Adipose tissue (tissue), 3 donors: Measurements from ENCODE around the gene AKAIN1. TPM values are rescaled to one million over a fixed set of nuclear protein-coding genes. Genes with fewer than 3 reads are reported as not detected.

Experiments
- H3K27ac ChIP-seq: one replicate; pipeline ENCODE4 v1.5.1; 2013; ENCODE audit warnings: low read depth, low read length
- WGBS, 3 donors: extraction: QIAGEN DNeasy Blood & Tissue Kit; methylation state at CpG; one replicate each; pipeline ENCODE4 v1.1.7; 2013; 5-methylcytosine and 5-hydroxymethylcytosine counted together
- polyA plus RNA-seq, 3 donors: library from polyadenylated mRNA; stranded (reverse); fragments of 200-250 nt; gene quantifications; one replicate each; pipeline ENCODE4 v1.2.3, GENCODE V29; 2013
- donor health status: healthy with polysubstance abuse.
- donor health status: Bipolar disorder and iron deficiency.
- donor health status: healthy.

AKAIN1 gene
- polyA plus RNA-seq, 3 donors = 0.23 TPM; not detected in 2

DNA sequence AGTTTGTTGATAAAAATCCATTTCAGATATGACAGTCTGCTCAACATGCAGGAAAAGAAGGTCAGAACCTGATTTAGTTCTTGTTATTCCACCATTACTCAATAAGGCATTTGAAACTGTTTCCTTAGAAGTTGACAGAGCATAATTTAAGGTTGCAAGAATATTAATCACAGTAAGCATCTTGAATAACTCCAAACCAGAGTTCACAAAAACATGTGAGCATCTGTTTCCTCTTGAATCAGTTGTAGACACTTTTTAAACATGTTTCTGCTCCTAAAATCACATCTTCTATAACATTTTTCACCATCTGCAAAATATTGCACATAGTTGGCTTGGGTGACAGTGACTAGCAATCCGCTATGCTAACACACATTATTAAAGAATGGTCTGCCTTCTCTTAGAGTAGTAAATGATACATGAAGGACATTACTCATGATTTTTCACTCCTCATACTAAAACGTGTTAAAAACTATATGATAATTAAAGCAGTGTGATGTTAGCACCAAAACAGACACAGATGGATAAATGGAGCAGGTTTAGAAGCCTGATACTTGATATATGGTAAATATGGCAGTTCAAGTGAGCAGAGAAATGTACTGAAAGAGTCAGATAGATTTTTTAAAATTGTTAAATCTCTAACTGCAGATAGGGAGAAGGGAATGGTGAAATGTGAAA is 30.3 kb downstream of the AKAIN1 start:
- H3K27ac ChIP-seq = no peak overlapping the region
- WGBS, 3 donors = 25 to 50% (median 34%) methylated on average over 2 of the region's 2 CpGs

DNA sequence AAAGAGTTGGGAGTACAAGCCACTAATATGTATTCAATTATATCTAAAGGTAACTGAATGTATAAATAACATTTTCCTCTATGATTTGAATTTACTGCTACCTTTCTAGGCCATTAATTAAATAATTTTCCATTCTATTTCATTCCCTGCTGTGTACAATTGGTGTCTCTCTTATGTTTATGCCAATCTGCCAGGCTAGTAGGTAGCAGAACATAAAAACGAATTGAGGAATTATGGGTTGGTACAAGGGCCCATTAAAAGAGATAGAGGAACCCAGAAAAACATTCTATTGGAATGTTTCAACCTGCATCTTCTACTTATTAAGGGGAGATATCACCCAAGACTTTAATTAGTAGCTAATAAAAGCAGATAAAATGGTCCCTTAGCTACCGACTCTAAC is 32.2 kb downstream of the AKAIN1 start:
- H3K27ac ChIP-seq = no peak overlapping the region
- 56 to 73% (median 71%) methylated on average over 2 of the region's 2 CpGs for WGBS, 3 donors

DNA sequence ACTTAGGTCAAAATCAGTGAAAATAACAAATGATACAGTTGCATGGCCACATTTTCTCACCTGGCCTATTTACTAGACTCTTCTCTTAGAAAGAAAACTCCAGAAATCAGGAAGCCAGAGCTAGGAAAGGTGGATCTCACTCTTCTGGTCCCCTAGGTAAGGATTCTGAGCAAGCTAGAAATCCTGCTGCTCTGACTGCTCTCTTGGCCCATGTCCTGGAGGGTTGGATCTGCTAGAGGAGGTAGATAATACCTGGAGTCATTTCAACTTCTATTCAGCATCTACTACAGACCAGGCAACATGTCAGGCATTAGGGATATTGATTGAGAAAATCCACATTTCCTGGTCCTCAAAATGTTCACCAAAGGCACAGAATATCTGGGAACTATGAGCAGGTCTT is 34.9 kb downstream of the AKAIN1 start:
- no peak overlapping the region for H3K27ac ChIP-seq

DNA sequence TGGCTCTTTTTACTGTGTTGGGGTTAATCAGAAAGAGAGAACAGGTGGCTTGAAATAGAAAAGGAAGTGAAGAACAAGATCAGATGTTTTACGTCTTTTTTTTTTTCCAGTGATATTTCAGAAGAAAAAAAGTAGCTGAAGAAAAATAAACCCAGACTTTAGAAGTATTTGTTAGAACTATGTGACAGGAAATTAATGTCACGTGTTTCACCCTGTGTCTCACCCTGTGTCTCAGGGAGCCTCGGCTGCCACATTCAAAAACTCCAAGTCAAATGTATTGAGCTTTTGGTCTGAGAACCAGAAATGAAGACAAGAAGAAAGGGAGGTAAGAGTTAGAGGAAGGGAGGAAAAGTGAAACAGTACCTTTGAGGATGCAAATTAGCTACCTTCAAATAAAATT is 38.0 kb downstream of the AKAIN1 start:
- H3K27ac ChIP-seq = no peak overlapping the region
- 21 to 45% (median 22%) methylated on average over 3 of the region's 3 CpGs for WGBS, 3 donors

DNA sequence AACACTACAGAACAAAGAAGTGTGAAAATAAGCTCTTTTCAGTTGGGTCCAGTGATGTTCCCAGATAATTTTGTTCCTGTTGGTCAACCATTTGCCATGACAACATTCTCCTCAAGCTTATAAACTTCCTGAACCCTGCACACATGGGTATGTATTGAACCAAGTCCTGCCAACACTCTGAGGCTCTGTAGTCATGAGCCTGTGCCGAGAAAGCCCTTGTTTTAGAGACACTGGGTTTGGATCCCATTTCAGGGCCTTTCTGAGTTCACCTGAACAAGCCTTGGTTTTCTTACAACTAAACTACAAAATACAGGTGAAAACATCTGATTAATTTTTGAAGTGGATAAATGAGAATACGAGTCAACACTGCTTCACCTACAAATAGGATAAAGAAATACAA is 38.5 kb downstream of the AKAIN1 start:
- no peak overlapping the region for H3K27ac ChIP-seq
- 58 to 65% (median 62%) methylated on average over 2 of the region's 2 CpGs for WGBS, 3 donors

DNA sequence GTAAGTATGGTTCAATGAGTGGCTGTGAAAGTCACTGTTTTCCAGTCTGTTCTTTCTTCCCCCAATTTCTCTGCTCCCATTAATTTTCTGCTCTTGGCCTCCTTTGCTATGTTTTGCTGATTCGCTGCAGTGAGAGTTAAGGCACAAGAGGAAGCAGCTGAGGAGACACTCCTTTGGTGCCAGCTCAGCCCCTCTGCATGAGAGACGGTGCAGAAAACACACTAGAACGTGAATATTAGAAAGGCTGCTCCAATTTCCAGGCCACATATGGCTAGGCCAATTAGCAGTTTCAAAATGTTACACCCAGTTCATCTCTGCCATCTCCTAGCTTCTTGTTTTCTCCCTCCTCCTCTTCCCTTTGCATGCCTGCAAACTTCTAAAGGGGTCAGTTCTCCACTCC is 38.9 kb downstream of the AKAIN1 start:
- WGBS, 3 donors = 33 to 53% (median 38%) methylated on average over 3 of the region's 3 CpGs
- no peak overlapping the region for H3K27ac ChIP-seq

DNA sequence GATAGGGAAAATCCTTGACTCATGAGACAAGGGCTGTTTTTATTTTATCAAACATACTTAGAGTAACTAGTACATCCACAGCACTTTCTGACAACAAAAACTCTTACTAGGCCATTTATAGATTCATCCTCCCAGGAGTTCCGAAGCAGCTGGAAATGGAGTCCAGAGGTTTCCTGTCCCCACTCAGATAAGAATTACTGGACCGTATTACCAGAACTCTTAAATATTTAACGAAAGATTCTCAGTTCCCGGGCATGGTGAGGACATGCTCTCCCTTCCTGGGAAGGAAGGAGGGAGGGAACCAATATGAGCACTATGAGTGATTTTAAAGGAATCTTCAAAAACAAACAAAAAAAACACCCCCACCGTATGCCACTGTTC is 41.2 kb downstream of the AKAIN1 start:
- no peak overlapping the region for H3K27ac ChIP-seq
- 43 to 69% (median 65%) methylated on average over 5 of the region's 5 CpGs for WGBS, 3 donors

DNA sequence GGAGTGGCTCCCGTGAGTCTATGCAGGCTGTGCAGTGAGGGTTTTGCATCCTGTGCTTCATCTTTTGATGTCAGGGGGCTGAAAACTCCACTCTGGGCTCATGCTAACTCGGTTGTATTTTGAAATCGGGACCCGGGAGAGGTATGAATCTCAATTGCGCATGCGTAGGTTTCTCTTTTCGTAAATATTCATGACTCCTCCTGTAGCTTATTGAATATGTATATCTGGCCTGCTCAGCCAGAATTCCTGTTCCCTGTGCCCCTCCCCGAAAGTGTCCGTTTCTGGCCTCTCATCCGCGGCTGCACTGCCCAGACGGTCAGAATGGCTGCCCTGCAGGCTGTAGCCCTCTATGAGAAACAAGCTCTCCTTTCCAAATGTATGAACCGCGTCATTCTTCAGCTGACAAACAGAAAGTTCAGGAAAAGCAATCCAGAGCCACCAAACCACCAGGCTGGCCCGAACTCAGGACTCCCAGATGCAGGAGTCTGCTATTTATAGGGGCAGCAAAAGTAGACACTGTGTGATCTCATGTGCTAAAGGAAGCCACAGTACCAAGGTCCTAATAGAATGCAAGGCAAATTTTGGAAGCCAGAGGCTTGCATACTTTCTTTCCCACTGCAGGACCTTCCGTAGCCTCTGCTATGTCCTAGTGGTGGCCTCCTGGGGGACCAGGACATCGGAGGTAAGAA is 41.7 kb downstream of the AKAIN1 start:
- no peak overlapping the region for H3K27ac ChIP-seq
- 75 to 81% (median 78%) methylated on average over 17 of the region's 17 CpGs for WGBS, 3 donors

DNA sequence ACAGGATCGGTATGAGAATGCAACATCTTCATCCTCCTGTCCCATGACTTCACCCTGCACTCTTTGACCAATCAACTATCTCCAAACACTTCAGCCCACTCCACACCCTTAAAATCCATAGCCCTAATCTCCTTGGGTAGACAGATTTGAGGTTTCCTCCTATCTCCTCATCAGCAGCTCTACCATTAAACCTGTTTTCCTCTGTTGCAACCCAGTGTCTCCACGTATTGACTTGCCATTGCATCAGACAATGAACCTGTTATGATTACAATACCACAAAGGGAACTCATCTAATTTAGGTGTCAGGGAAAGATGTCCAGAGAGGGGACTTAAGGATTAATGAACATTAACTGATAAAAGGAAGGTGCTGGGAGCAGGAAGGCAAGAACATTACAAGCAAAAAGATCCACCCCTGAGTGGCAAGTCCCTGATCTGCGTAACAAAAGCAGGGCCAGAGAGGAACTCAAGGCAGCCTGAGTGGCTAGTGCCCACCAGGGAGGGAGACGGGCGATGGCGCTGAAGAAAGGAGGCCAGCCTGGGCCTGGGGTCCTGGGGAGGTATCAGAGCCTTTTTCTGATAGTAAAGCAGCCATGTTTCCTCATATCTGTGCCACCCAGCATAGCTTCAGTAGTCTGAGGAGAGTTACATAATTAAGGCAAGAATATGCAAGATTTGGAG is 44.6 kb downstream of the AKAIN1 start:
- WGBS, 3 donors = 61 to 86% (median 80%) methylated on average over 6 of the region's 6 CpGs
- no peak overlapping the region for H3K27ac ChIP-seq

DNA sequence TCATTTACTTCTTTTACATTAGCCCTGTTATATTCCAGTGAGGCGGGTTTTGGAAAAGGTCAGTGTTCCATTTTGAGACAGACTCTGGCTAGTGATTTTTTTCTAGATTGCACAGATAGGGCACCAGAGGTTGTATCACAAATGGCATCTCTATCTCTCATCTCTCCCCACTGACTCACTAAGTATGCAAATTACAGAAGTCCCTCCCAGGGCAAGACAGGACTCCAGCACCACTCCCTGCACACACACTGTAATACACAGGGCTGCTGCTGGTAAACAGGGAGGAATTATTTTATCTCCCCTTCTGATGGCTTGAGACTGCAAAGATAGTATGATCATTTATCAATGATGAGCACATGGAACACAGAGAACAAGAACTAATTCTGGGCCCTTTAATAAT is 46.2 kb downstream of the AKAIN1 start:
- H3K27ac ChIP-seq = no peak overlapping the region
- WGBS, 3 donors = 74 to 84% (median 79%) methylated on average over 1 of the region's 1 CpG

DNA sequence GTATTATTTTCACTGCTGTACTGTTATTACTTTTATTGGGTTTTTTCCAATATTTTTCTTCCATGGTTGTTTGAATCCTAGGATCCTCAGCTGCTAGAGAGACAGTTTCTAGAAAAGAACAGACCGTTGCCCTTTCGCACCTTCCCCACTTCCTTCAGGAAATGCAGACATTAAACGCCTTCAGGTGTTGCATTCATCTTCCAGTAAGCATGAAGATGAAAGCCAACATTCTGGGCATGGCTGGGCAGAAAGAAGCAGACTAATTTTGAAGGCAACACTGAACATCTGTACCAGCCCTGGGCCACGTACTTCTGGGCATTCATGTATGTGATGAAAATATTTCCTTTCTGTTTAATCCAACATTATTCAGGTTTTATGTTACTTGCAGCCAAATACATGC is 51.0 kb downstream of the AKAIN1 start:
- 59 to 73% (median 64%) methylated on average over 4 of the region's 4 CpGs for WGBS, 3 donors
- H3K27ac ChIP-seq = no peak overlapping the region

DNA sequence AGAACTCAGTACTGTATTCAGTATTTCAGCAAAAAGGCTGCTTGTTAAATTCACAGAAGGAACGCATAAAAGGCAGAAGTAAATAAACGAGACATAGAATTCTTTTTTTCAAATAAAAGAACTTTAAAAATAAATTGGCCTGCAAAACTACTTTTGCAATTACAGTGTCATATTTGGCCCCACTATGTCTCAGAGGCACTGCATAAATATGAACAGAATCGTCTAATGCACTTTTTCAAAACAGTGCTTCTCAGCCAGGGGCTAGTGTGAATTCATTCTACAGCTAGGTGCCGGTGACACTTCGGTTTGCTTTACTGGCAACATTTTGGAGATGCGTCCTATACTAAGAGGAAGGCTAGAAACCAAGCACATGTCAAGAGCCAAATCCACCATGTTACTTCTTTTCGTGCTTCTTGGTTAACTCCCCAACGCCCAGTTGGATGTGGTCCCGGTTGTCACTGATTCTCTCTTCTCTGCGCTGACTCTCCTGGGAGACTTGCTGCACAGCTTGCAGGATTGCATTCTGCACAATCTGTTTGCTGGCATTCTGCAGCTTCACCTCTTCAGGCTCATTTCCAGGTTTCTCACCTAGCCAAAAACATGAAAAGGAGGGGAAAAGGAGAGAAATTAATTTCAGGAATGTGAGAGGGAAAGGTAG is 51.8 kb downstream of the AKAIN1 start:
- H3K27ac ChIP-seq = no peak overlapping the region
- 63 to 81% (median 75%) methylated on average over 10 of the region's 10 CpGs for WGBS, 3 donors

DNA sequence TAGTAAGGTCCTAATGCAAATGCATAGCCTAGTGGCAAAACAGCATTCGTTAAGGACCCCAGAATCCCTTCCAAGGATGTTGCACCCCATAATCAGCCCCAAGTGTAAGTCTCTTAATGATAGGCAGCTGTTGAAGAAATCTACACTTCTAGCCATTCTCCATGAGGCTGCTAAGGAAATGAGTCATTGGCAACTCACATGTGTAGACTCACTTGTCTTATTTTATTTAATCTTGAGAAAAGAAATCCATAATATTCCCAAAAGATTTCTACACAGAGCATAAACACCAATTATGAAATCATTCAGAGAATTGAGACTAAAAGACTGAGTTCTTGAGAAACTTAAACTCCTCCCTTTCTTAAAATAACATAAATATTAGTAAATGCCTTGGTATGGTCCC is 52.4 kb downstream of the AKAIN1 start:
- 61 to 72% (median 68%) methylated on average over 1 of the region's 1 CpG for WGBS, 3 donors

DNA sequence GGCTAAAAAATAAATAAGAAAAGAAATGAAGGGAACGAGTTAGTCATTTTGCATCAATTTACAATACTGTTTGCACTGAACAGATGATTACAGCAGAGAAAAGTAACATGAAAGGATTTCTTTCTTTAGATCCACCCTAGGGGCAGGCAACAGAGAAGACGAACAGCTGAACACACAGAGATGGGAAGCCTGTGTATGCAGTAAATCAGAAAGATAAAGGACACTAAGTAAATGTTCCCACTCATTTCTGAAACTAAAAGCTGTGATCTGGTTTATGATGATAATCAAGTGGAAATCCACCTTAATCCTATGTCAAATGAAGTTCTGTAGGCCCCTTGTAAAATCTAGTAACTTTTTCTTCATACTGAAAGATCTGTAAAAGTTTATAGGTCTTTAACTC is 54.2 kb downstream of the AKAIN1 start:
- WGBS, 3 donors = 16 to 75% (median 69%) methylated on average over 2 of the region's 2 CpGs
- no peak overlapping the region for H3K27ac ChIP-seq

More for the DNA sequence above, 52.4 kb downstream of the AKAIN1 start:
- no peak overlapping the region for H3K27ac ChIP-seq

DNA sequence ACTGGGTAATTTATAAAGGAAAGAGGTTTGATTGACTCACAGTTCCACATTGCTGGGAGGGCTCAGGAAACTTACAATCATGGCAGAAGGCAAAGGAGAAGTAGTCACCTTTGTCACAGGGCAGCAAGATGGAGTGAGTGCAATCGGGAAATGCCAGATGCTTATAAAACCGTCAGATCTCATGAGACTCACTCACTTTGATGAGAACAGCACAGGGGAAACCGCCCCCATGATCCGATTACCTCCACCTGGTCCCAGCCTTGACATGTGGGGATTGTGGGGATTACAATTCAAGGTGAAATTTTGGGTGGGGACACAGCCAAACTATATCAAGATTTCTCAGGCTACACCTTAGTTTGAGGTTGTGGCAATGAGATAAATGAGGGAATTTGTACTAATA is 54.9 kb downstream of the AKAIN1 start:
- 65 to 75% (median 68%) methylated on average over 4 of the region's 4 CpGs for WGBS, 3 donors
- no peak overlapping the region for H3K27ac ChIP-seq

DNA sequence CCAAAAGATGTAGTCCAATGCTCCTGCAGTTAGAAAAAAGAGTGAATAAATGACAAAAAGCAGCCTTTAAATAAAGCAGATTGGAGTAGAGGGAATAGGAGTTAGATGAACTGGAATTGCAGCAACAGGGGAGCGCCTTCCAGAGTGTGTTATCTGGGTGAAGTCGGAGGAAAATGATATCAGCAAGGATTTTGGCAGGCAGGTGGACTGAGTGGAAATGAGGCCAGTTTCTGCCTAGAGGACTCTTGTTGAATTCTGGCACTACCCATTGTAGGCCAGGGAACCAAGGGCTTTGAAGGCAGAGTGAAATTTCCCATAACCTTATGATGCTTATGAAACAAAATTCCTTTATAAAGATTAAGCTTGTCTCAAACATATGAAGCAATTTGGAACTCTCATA is 59.8 kb downstream of the AKAIN1 start:
- 15 to 65% (median 31%) methylated on average over 2 of the region's 2 CpGs for WGBS, 3 donors

DNA sequence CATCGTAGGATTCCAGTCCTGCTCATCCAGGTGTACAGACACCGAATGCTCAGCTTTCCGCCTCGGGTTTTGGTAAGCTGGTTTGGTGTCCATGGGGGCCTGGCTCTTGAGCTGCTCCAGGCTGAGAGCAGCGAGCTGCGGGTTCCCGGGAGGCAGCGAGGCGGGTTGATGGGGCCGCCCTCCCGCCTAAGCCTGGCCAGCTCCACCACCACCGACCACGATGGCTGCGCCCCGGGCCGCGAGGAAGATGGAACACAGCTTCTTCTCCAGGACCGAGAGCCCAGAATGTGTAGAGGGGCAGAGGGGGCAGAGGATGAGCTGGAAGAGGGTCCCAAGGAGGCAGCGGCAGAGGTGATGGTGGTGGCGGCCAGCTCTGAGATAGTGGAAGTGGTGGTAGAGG is 64.1 kb downstream of the AKAIN1 start:
- no peak overlapping the region for H3K27ac ChIP-seq
- WGBS, 3 donors = 89 to 96% (median 95%) methylated on average over 20 of the region's 20 CpGs

More for the DNA sequence above, 59.8 kb downstream of the AKAIN1 start:
- no peak overlapping the region for H3K27ac ChIP-seq

DNA sequence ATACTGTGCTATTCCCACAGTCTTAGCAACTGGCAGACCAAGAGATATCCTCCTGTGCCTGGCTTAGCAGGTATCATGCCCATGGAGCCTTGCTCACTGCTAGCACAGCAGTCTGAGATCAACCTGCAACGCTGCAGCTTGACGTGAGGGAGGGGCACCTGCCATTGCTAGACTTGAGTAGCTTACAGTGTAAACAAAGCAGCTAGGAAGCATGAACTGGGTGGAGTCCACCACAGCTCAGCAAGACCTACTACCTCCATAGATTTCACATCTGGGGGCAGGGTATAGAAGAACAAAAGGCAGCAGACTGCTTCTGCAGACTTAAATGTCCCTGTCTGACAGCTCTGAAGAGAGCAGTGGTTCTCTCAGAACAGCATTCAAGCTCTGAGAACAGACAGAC is 74.8 kb downstream of the AKAIN1 start:
- no peak overlapping the region for H3K27ac ChIP-seq
- 40 to 74% (median 74%) methylated on average over 2 of the region's 2 CpGs for WGBS, 3 donors

DNA sequence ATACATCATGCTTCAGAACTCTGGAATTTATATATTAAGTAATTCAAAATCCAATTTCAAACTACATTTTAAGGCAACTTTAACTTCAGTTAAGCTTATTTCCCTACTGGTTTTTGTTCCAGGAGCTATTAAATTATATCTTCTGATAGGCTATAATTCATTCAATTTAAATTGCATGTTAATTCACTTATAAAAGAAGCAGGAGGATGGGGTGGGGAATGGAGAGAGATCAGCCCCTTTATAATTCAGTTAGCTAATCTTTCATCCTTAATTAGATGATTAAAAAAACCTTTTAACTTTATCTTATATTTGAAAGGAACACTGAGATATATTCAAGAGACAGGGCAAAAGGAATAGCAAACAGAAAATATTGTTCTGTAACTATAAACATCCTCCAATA is 86.8 kb downstream of the AKAIN1 start:
- H3K27ac ChIP-seq = no peak overlapping the region
